ENCODE measurements around the gene HSPBAP1.

The HSPBAP1 gene

GRCh38 chr3:122826278-122826677 is 32.6 kb upstream of the HSPBAP1 start:
- Histone ChIP-seq H3K9me3 (ENCODE audit: insufficient read depth, low read depth, low read length) (no peaks in the 10 kb centered on the region), H2AFZ (ENCODE audit: low read length) (no peak overlapping the region), H3K9ac (ENCODE audit: low read depth, low read length, poor library complexity, severe bottlenecking) (no peak overlapping the region), H3K9me2 (replicated peaks; ENCODE audit: low read depth, low read length) (no peaks in the 10 kb centered on the region), H3K36me3 (ENCODE audit: insufficient read depth, low read length) (peaks cover 9% of the 10 kb centered on the region), H4K20me1 (ENCODE audit: insufficient read depth, low read length, poor library complexity, severe bottlenecking) (no peaks in the 10 kb centered on the region), H3K4me1 (ENCODE audit: insufficient read depth, low read length, poor library complexity, severe bottlenecking) (peaks cover 5% of the 10 kb centered on the region), H3K27me3 (ENCODE audit: insufficient read depth, low read length, poor library complexity, severe bottlenecking) (no peaks in the 10 kb centered on the region), H3F3A (ENCODE audit: low read depth) (no peaks in the 10 kb centered on the region), H3K4me3 (ENCODE audit: low read length, poor library complexity, severe bottlenecking) (no peak overlapping the region), H3K79me2 (ENCODE audit: insufficient read depth, low read length) (no peaks in the 10 kb centered on the region), H3K4me2 (ENCODE audit: low read depth, low read length, poor library complexity, severe bottlenecking) (no peak overlapping the region)
- TF ChIP-seq, protein P1, sequence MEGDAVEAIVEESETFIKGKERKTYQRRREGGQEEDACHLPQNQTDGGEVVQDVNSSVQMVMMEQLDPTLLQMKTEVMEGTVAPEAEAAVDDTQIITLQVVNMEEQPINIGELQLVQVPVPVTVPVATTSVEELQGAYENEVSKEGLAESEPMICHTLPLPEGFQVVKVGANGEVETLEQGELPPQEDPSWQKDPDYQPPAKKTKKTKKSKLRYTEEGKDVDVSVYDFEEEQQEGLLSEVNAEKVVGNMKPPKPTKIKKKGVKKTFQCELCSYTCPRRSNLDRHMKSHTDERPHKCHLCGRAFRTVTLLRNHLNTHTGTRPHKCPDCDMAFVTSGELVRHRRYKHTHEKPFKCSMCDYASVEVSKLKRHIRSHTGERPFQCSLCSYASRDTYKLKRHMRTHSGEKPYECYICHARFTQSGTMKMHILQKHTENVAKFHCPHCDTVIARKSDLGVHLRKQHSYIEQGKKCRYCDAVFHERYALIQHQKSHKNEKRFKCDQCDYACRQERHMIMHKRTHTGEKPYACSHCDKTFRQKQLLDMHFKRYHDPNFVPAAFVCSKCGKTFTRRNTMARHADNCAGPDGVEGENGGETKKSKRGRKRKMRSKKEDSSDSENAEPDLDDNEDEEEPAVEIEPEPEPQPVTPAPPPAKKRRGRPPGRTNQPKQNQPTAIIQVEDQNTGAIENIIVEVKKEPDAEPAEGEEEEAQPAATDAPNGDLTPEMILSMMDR (conservative IDR thresholded peaks at IDR 0.05; ENCODE audit: low read length), result no peak
- TF ChIP-seq EZH2phosphoT487 (IDR thresholded peaks at IDR 0.05; ENCODE audit: borderline replicate concordance), result no peak

DNA sequence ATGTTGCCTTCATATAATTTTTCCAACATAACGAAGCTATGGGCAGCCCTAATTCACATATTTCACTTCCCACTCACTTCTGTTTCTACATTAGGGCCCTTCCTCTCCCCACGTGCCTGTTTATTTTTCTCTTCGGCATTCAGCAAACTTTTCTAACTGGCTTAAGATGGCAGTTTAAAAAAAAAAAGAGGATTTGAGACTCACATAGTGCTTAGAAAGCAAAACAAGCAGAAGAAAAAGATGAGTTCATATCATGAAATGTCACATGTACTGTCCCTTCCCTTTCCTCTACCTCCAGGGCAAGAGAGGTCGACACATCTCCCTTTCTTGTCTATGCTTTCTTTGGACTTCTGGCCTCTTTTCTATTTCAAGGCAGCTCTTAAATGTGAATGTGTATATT is 31.8 kb upstream of the HSPBAP1 start:
- Histone ChIP-seq H3K27me3 (ENCODE audit: insufficient read depth, low read length, poor library complexity, severe bottlenecking) (no peaks in the 10 kb centered on the region), H3K9ac (ENCODE audit: low read depth, low read length, poor library complexity, severe bottlenecking) (no peak overlapping the region), H3K9me3 (ENCODE audit: insufficient read depth, low read depth, low read length) (no peaks in the 10 kb centered on the region; the same call in 1 of the 2 replicates), H3K79me2 (ENCODE audit: insufficient read depth, low read length) (no peaks in the 10 kb centered on the region), H3K4me1 (ENCODE audit: insufficient read depth, low read length, poor library complexity, severe bottlenecking) (peaks cover 5% of the 10 kb centered on the region), H4K20me1 (ENCODE audit: insufficient read depth, low read length, poor library complexity, severe bottlenecking) (no peaks in the 10 kb centered on the region), H3K36me3 (ENCODE audit: insufficient read depth, low read length) (peaks cover 9% of the 10 kb centered on the region), H3K9me2 (replicated peaks; ENCODE audit: low read depth, low read length) (no peaks in the 10 kb centered on the region), H3K4me2 (ENCODE audit: low read depth, low read length, poor library complexity, severe bottlenecking) (no peak overlapping the region), H2AFZ (ENCODE audit: low read length) (no peak overlapping the region), H3F3A (ENCODE audit: low read depth) (no peaks in the 10 kb centered on the region), H3K4me3 (ENCODE audit: low read length, poor library complexity, severe bottlenecking) (no peak overlapping the region)
- TF ChIP-seq EZH2phosphoT487 (IDR thresholded peaks at IDR 0.05; ENCODE audit: borderline replicate concordance), result no peak
- TF ChIP-seq, protein P1 (conservative IDR thresholded peaks at IDR 0.05; ENCODE audit: low read length), result no peak

DNA sequence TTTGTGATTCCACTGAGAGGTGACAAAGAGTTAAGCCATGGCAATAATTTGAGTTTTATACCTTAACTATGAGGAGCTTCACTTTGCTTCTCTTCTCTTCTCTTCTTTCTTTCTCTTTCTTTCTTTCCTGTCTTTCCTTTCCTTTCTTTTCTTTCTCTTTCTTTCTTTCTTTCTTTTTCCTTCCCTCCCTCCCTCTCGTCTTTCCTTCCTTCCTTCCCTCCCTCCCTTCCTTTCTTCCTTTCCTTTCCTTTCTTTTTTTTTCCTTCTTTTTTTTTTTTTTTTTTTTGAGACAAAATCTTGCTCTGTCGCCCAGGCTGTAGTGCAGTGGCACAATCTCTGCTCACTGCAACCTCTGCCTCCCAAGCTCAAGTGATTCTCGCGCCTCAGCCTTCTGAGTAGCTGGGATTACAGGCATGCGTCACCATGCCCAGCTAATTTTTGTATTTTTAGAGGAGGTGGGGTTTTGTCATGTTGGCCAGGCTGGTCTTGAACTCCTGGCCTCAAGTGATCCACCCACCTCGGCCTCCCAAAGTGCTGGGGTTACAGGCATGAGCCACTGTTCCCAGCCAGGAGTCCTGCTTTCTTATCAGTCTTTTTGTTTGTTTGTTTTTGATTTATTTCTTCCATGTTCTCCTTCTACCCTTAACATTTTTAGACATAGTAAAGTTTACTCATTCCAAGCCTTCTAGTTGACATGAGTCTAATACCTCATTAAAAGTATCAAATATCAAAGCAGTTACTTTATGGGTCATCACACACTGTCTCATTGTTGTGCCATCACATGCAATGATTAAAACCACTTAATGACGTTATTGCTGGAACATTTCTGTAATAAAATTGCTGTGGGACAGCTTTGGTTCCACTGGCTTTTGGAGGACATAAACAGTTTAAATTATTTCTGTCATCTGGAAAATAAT is 31.1 kb upstream of the HSPBAP1 start:
- H4K20me1 ChIP-seq (ENCODE audit: insufficient read depth, low read length, poor library complexity, severe bottlenecking), result no peaks in the 10 kb centered on the region
- no peak for TF ChIP-seq EZH2phosphoT487 (IDR thresholded peaks at IDR 0.05; ENCODE audit: borderline replicate concordance)
- TF ChIP-seq, protein P1 (conservative IDR thresholded peaks at IDR 0.05; ENCODE audit: low read length), result no peak
- H3K4me3 ChIP-seq (ENCODE audit: low read length, poor library complexity, severe bottlenecking), result no peak overlapping the region
- H3K4me1 ChIP-seq (ENCODE audit: insufficient read depth, low read length, poor library complexity, severe bottlenecking), result peaks cover 5% of the 10 kb centered on the region
- no peak overlapping the region for H2AFZ ChIP-seq (ENCODE audit: low read length)
- H3K9me2 ChIP-seq (replicated peaks; ENCODE audit: low read depth, low read length), result no peaks in the 10 kb centered on the region
- H3K9ac ChIP-seq (ENCODE audit: low read depth, low read length, poor library complexity, severe bottlenecking), result no peak overlapping the region
- H3K36me3 ChIP-seq (ENCODE audit: insufficient read depth, low read length), result peaks cover 9% of the 10 kb centered on the region
- H3K9me3 ChIP-seq (ENCODE audit: insufficient read depth, low read depth, low read length), result no peaks in the 10 kb centered on the region; the same call in 1 of the 2 replicates
- H3K4me2 ChIP-seq (ENCODE audit: low read depth, low read length, poor library complexity, severe bottlenecking), result no peak overlapping the region
- H3F3A ChIP-seq (ENCODE audit: low read depth), result no peaks in the 10 kb centered on the region
- H3K27me3 ChIP-seq (ENCODE audit: insufficient read depth, low read length, poor library complexity, severe bottlenecking), result no peaks in the 10 kb centered on the region
- no peaks in the 10 kb centered on the region for H3K79me2 ChIP-seq (ENCODE audit: insufficient read depth, low read length)
